DND-41 (cell line): Measurements from ENCODE around the gene ZNF565.

ENCODE experiments used
- ATAC-seq: fragments of 200-7000 bp; cut with Tn5 transposase; 3 replicates; pipeline ENCODE4 v1.9.1; 2021; ENCODE audit warnings: low read depth; ENCODE audit not compliant: insufficient read depth
- DNase-seq: peaks from one replicate; pipeline ENCODE4 v3.0.0-alpha.2; 2020
- H2AFZ ChIP-seq: 2 replicates; pipeline ENCODE4 v1.6.0; 2012; ENCODE audit warnings: low read depth, low read length
- H3K27ac ChIP-seq: 2 replicates; pipeline ENCODE4 v1.5.1; 2012; ENCODE audit warnings: low read length, inconsistent platforms
- H3K27me3 ChIP-seq: fragments of 200-600 bp; sonication (generic); 2 replicates; pipeline ENCODE4 v1.6.0; 2012; ENCODE audit warnings: low read length, mild to moderate bottlenecking, inconsistent platforms; ENCODE audit not compliant: insufficient read depth, poor library complexity
- H3K36me3 ChIP-seq: 2 replicates; pipeline ENCODE4 v1.5.1; 2012; ENCODE audit warnings: low read length, inconsistent platforms; ENCODE audit not compliant: insufficient read depth
- H3K4me1 ChIP-seq: 2 replicates; pipeline ENCODE4 v1.5.1; 2012; ENCODE audit warnings: mild to moderate bottlenecking, low read length; ENCODE audit not compliant: insufficient read depth
- H3K4me2 ChIP-seq: 2 replicates; pipeline ENCODE4 v1.6.0; 2012; ENCODE audit warnings: mild to moderate bottlenecking, moderate library complexity, low read length, inconsistent platforms; ENCODE audit not compliant: insufficient read depth
- H3K4me3 ChIP-seq, 2 experiments: fragments of 200-600 bp in 1 of 2; shearing (Covaris generic) in 1 of 2; 2 replicates each; pipeline ENCODE4 v1.5.1; 2012 to 2016; ENCODE audit warnings: inconsistent platforms in 2 of 2, low read length in 2 of 2, mild to moderate bottlenecking in 2 of 2, low read depth in 1 of 2, moderate library complexity in 1 of 2
- H3K79me2 ChIP-seq: 2 replicates; pipeline ENCODE4 v1.6.0; 2012; ENCODE audit warnings: low read length, inconsistent platforms; ENCODE audit not compliant: insufficient read depth
- H3K9ac ChIP-seq: 2 replicates; pipeline ENCODE4 v1.6.0; 2012; ENCODE audit warnings: low read depth, mild to moderate bottlenecking, inconsistent platforms, low read length, moderate library complexity
- H3K9me3 ChIP-seq: 2 replicates; pipeline ENCODE4 v1.5.1; 2012; ENCODE audit warnings: low read length, moderate library complexity, mild to moderate bottlenecking, inconsistent platforms; ENCODE audit not compliant: insufficient read depth, severe bottlenecking
- H4K20me1 ChIP-seq: 2 replicates; pipeline ENCODE4 v1.6.0; 2012; ENCODE audit warnings: low read length; ENCODE audit not compliant: insufficient read depth
- CTCF ChIP-seq: IDR thresholded peaks from 2 replicates; pipeline ENCODE4 v1.5.1; 2012; ENCODE audit warnings: borderline replicate concordance, low read length, moderate library complexity, mild to moderate bottlenecking; ENCODE audit not compliant: poor library complexity, severe bottlenecking; ENCODE audit errors: extremely low read depth
- EZH2 ChIP-seq: IDR thresholded peaks from 3 replicates; pipeline ENCODE4 v1.6.1; 2012; ENCODE audit warnings: borderline replicate concordance, low read depth, mild to moderate bottlenecking, moderate library complexity, low read length, inconsistent platforms; ENCODE audit not compliant: severe bottlenecking

The ZNF565 gene

DNA sequence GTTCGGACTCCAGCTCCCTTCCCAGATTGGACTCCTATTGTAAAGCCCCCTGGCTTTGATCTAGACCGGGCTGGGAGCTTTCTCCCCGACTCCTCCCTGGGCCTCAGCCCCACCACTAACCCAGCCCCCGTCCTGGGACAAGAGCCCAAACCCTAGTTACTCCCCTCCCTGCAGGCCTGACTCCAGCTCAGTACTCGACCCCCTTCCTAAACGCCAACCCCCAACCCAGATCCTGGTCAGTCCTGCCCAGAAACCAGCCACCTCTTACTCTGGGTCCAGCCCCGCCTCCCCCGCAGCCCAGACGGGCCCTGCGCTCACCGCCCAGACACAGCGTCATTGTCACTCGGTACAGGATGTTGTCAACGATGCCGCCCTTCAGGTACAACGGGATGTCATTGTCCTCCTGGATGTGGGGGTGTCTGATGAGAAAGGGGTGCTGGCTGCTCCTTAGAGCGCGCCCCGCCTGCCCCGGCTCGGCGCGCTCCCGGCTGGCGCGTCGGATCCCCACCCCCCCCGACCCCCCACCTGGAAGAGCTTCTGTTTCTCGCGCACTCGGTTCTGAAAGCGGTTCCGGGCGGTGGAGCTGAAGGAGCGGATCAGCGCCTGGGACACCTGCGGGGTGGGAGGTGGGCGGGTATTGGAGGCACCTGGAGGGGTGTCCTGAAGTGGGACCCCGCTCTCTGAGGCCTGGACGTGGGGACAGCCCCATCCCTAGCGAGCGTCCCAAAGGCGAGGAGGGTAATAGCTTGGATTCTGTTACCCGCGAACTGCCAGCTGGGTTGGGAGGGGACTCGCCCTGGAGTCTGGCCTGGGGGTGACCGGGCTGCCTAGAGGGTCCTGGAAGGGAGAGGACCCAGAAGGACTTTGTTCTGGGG, 63.1 kb downstream of the ZNF565 start:
- Histone ChIP-seq H3K9ac (no peak overlapping the region), H3K4me2 (no peak overlapping the region), H3K4me1 (no peaks in the 10 kb centered on the region), H3K27ac (no peak overlapping the region), H3K27me3 (no peaks in the 10 kb centered on the region), H3K4me3 (no peak overlapping the region), H3K9me3 (no peaks in the 10 kb centered on the region), H3K36me3 (peaks cover 44% of the 10 kb centered on the region), H3K79me2 (no peaks in the 10 kb centered on the region), H2AFZ (no peak overlapping the region), H4K20me1 (0 out of 2 replicates have a peak, but pooled peaks cover 2% of the 10 kb centered on the region)
- ATAC-seq (no peak), DNase-seq (no peak)
- TF ChIP-seq CTCF (no peak), EZH2 (no peak)

GRCh38 chr19:36150586-36150985, 63.9 kb downstream of the ZNF565 start:
- Histone ChIP-seq H3K27me3 (no peaks in the 10 kb centered on the region), H3K36me3 (peaks cover 52% of the 10 kb centered on the region), H3K27ac (no peak overlapping the region), H2AFZ (no peak overlapping the region), H3K9me3 (no peaks in the 10 kb centered on the region), H3K4me2 (no peak overlapping the region), H4K20me1 (0 out of 2 replicates have a peak, but pooled peaks cover 3% of the 10 kb centered on the region), H3K79me2 (no peaks in the 10 kb centered on the region), H3K4me3 (no peak overlapping the region), H3K9ac (no peak overlapping the region), H3K4me1 (no peaks in the 10 kb centered on the region)
- ATAC-seq (no peak), DNase-seq (no peak)
- no peak for TF ChIP-seq CTCF
- TF ChIP-seq EZH2, result no peak

DNA sequence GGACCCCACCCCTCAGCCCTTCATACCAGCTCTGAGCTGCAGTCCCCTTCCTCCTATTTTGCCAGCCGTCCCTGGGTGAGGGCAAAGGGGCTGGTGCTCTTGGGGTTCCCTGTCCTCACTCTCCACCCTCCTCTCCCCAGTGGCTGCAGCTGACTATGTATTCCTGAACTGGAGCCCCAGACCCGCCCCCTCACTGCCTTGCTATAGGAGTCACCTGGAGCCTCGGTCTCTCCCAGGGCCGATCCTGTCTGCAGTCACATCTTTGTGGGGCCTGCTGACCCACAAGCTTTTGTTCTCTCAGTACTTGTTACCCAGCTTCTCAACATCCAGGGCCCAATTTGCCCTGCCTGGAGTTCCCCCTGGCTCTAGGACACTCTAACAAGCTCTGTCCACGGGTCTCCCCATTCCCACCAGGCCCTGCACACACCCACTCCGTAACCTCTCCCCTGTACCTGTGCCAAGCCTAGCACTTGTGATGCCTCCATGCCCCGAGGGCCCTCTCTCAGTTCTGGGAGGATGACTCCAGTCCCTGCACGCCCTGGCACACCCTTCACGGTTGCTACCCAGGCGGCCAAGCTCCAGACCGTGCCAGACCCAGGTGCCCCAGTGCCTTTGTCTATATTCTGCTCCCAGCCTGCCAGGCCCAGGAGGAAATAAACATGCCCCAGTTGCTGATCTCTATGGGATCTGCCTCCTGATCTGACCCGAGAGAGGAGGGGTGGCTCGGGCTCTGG, 64.6 kb downstream of the ZNF565 start:
- no peak overlapping the region for H3K27ac ChIP-seq
- peaks cover 59% of the 10 kb centered on the region for H3K36me3 ChIP-seq
- H3K9ac ChIP-seq, result no peak overlapping the region
- ATAC-seq (no peak), DNase-seq (no peak)
- no peak for TF ChIP-seq CTCF
- no peak for TF ChIP-seq EZH2
- no peak overlapping the region for H2AFZ ChIP-seq
- no peaks in the 10 kb centered on the region for H3K9me3 ChIP-seq
- no peaks in the 10 kb centered on the region for H3K4me1 ChIP-seq
- no peaks in the 10 kb centered on the region for H3K27me3 ChIP-seq
- no peak overlapping the region for H3K4me3 ChIP-seq
- no peaks in the 10 kb centered on the region for H3K79me2 ChIP-seq
- 0 out of 2 replicates have a peak, but pooled peaks cover 3% of the 10 kb centered on the region for H4K20me1 ChIP-seq
- H3K4me2 ChIP-seq, result no peak overlapping the region
